H1 (cell line): ENCODE results near the gene DRAP1. TPM values are rescaled to one million over a fixed set of nuclear protein-coding genes. Genes with fewer than 3 reads are reported as not detected.

Source experiments
- CTCF ChIA-PET: fragments of 300-600 bp; sonication (Branson Sonifier 250); formaldehyde crosslinking; loops from one replicate; lab custom pipeline; 2021; ENCODE audit not compliant: partially characterized antibody; lab: Charles Lee
- POLR2A ChIA-PET: fragments of 300-600 bp; sonication (Branson Sonifier 250); formaldehyde crosslinking; loops from one replicate; lab custom pipeline; 2021; ENCODE audit warnings: inconsistent platforms; ENCODE audit not compliant: partially characterized antibody; lab: Charles Lee
- DNase-seq, 2 experiments: peaks; one replicate each; pipeline versions ENCODE4 v3.0.0 to v3.0.0-alpha.2; 2010 to 2022; ENCODE audit warnings: low spot score in 2 of 2, low read depth in 1 of 2, mixed read lengths in 1 of 2
- FAIRE-seq: peaks from 2 replicates; lab custom pipeline; 2011; peaks lifted over from hg19 to GRCh38; lab: Jason Lieb, UNC
- H2AFZ ChIP-seq: 2 replicates; pipeline ENCODE4 v1.8.1; 2012; ENCODE audit warnings: low read length, inconsistent platforms
- H2AK5ac ChIP-seq: 2 replicates; pipeline ENCODE4 v1.6.1; 2013; ENCODE audit warnings: low read depth, low read length
- H2BK120ac ChIP-seq: replicated peaks from 2 replicates; pipeline ENCODE3; 2013; ENCODE audit warnings: low read depth, low read length, inconsistent platforms
- H2BK12ac ChIP-seq: 2 replicates; pipeline ENCODE4 v1.6.1; 2013; ENCODE audit warnings: low read depth, low read length
- H2BK15ac ChIP-seq: 2 replicates; pipeline ENCODE4 v1.6.1; 2013; ENCODE audit warnings: low read length
- H2BK20ac ChIP-seq: 2 replicates; pipeline ENCODE4 v1.6.1; 2013; ENCODE audit warnings: low read length
- H2BK5ac ChIP-seq: 2 replicates; pipeline ENCODE4 v1.6.1; 2013; ENCODE audit warnings: low read depth, low read length
- H3K14ac ChIP-seq: 2 replicates; pipeline ENCODE4 v1.6.1; 2013; ENCODE audit warnings: inconsistent platforms; ENCODE audit not compliant: insufficient read length
- H3K18ac ChIP-seq: 2 replicates; pipeline ENCODE4 v1.6.1; 2013; ENCODE audit warnings: low read length; ENCODE audit errors: extremely low read depth
- H3K23ac ChIP-seq: 2 replicates; pipeline ENCODE4 v1.6.1; 2013; ENCODE audit warnings: inconsistent platforms; ENCODE audit not compliant: insufficient read length
- H3K23me2 ChIP-seq: 2 replicates; pipeline ENCODE4 v1.6.1; 2013; ENCODE audit warnings: low read depth, low read length
- H3K27ac ChIP-seq: 2 replicates; pipeline ENCODE4 v1.6.1; 2011; ENCODE audit warnings: low read depth, low read length, inconsistent platforms
- H3K27me3 ChIP-seq, 4 experiments: replicated peaks in 1 of 4; 1 replicate in 1 of 4; 2 replicates in 3 of 4; pipeline versions ENCODE4 v1.6.1 to v1.8.1; 2011 to 2013; ENCODE audit warnings: low read length in 3 of 4, mild to moderate bottlenecking in 3 of 4, inconsistent platforms in 2 of 4, mixed read lengths in 2 of 4, moderate library complexity in 1 of 4; ENCODE audit not compliant: control insufficient read depth in 3 of 4, insufficient read depth in 3 of 4; ENCODE audit errors: extremely low read depth in 1 of 4
- H3K36me3 ChIP-seq, 4 experiments: 2 replicates each; pipeline versions ENCODE4 v1.6.1 to v1.8.1; 2011 to 2013; ENCODE audit warnings: mild to moderate bottlenecking in 4 of 4, low read length in 3 of 4, moderate library complexity in 2 of 4, control low read depth in 1 of 4, inconsistent platforms in 1 of 4; ENCODE audit not compliant: insufficient read depth in 4 of 4, control insufficient read depth in 2 of 4
- H3K4ac ChIP-seq: replicated peaks from 2 replicates; pipeline ENCODE3; 2013; ENCODE audit warnings: low read length, low read depth, mixed read lengths, inconsistent platforms; ENCODE audit not compliant: insufficient read length
- H3K4me1 ChIP-seq, 4 experiments: replicated peaks in 1 of 4; 1 replicate in 1 of 4; 2 replicates in 3 of 4; pipeline versions ENCODE4 v1.6.1 to v1.8.1; 2011 to 2013; ENCODE audit warnings: low read length in 3 of 4, inconsistent platforms in 2 of 4, mixed read lengths in 1 of 4; ENCODE audit not compliant: insufficient read depth in 4 of 4, control insufficient read depth in 3 of 4
- H3K4me2 ChIP-seq, 2 experiments: 2 replicates each; pipeline versions ENCODE4 v1.6.1 to v1.8.1; 2011 to 2013; ENCODE audit warnings: low read depth in 2 of 2, low read length in 2 of 2, control low read depth in 1 of 2, inconsistent platforms in 1 of 2, mild to moderate bottlenecking in 1 of 2; ENCODE audit not compliant: insufficient read depth in 1 of 2
- H3K4me3 ChIP-seq, 4 experiments: fragments of 200-600, 300-600 bp in 1 of 4; sonication (generic), shearing (Covaris generic), sonication (Bioruptor Twin) in 1 of 4; 2 replicates each; pipeline versions ENCODE4 v1.5.1 to v1.8.1; 2011 to 2016; ENCODE audit warnings: low read length in 4 of 4, low read depth in 3 of 4, control low read depth in 2 of 4, inconsistent platforms in 2 of 4, mild to moderate bottlenecking in 2 of 4, mixed read lengths in 1 of 4, moderate library complexity in 1 of 4; ENCODE audit not compliant: insufficient read depth in 2 of 4; ENCODE audit errors: extremely low read depth in 1 of 4
- H3K56ac ChIP-seq: replicated peaks from 2 replicates; pipeline ENCODE3; 2013; ENCODE audit warnings: low read depth, mild to moderate bottlenecking, mixed read lengths, low read length, inconsistent platforms; ENCODE audit not compliant: insufficient read length
- H3K79me1 ChIP-seq: 2 replicates; pipeline ENCODE4 v1.6.1; 2013; ENCODE audit warnings: low read depth, low read length, control low read depth
- H3K79me2 ChIP-seq, 2 experiments: 2 replicates each; pipeline versions ENCODE4 v1.6.1 to v1.8.1; 2012 to 2013; ENCODE audit warnings: low read length in 2 of 2, mild to moderate bottlenecking in 2 of 2, inconsistent platforms in 1 of 2; ENCODE audit not compliant: insufficient read depth in 2 of 2, control insufficient read depth in 1 of 2
- H3K9ac ChIP-seq, 4 experiments: replicated peaks in 1 of 4; 1 replicate in 1 of 4; 2 replicates in 3 of 4; pipeline versions ENCODE4 v1.6.1 to v1.8.1; 2011 to 2013; ENCODE audit warnings: low read depth in 3 of 4, low read length in 3 of 4, control low read depth in 2 of 4, mild to moderate bottlenecking in 2 of 4, moderate library complexity in 2 of 4, inconsistent platforms in 1 of 4; ENCODE audit errors: extremely low read depth in 1 of 4
- H3K9me3 ChIP-seq, 2 experiments: 2 replicates each; pipeline versions ENCODE4 v1.6.1 to v1.8.1; 2012 to 2013; ENCODE audit warnings: mild to moderate bottlenecking in 2 of 2, moderate library complexity in 2 of 2, control low read depth in 1 of 2, inconsistent platforms in 1 of 2, low read depth in 1 of 2, low read length in 1 of 2, mixed read lengths in 1 of 2; ENCODE audit not compliant: insufficient read depth in 2 of 2
- H4K20me1 ChIP-seq, 2 experiments: replicated peaks in 1 of 2; 2 replicates each; pipeline versions ENCODE3 to v1.8.1; 2011 to 2013; ENCODE audit warnings: inconsistent platforms in 2 of 2, low read length in 2 of 2, mild to moderate bottlenecking in 1 of 2; ENCODE audit not compliant: insufficient read depth in 2 of 2, control insufficient read depth in 1 of 2
- H4K5ac ChIP-seq: 2 replicates; pipeline ENCODE4 v1.6.1; 2013; ENCODE audit warnings: low read length, low read depth, mixed read lengths, inconsistent platforms; ENCODE audit not compliant: insufficient read length
- H4K8ac ChIP-seq: 2 replicates; pipeline ENCODE4 v1.8.0; 2013; ENCODE audit warnings: mild to moderate bottlenecking, moderate library complexity, low read length, inconsistent platforms; ENCODE audit not compliant: insufficient read depth; ENCODE audit errors: extremely low read depth
- H4K91ac ChIP-seq: replicated peaks from 2 replicates; pipeline ENCODE3; 2013; ENCODE audit warnings: low read length, mixed read lengths, inconsistent platforms; ENCODE audit not compliant: insufficient read length
- CBX5 ChIP-seq: fragments of 300-800, 300-1000 bp; sonication (generic); IDR thresholded peaks from 2 replicates; pipeline ENCODE4 v1.7.1; 2016; ENCODE audit warnings: antibody characterized with exemption, low read length, low read depth
- CREB1 ChIP-seq: IDR thresholded peaks from 2 replicates; pipeline ENCODE4 v1.6.1; 2012; ENCODE audit warnings: inconsistent platforms
- JUN ChIP-seq: IDR thresholded peaks from 2 replicates; pipeline ENCODE4 v1.6.1; 2011; ENCODE audit warnings: low read depth, mild to moderate bottlenecking, improper control_type of control experiment, low read length
- JUND ChIP-seq: IDR thresholded peaks from 2 replicates; pipeline ENCODE4 v1.6.1; 2011; ENCODE audit warnings: mild to moderate bottlenecking, improper control_type of control experiment, low read length
- KDM1A ChIP-seq: fragments of 200-600, 300-600 bp; sonication (generic); IDR thresholded peaks from 2 replicates; pipeline ENCODE4 v1.7.1; 2016; ENCODE audit warnings: mild to moderate bottlenecking, low read length, borderline replicate concordance
- NRF1 ChIP-seq: IDR thresholded peaks from 2 replicates; pipeline ENCODE4 v1.6.1; 2011; ENCODE audit warnings: mild to moderate bottlenecking, low read depth, low read length, improper control_type of control experiment
- RAD21 ChIP-seq, 2 experiments: IDR thresholded peaks in 1 of 2; conservative IDR thresholded peaks in 1 of 2; 2 replicates each; pipeline ENCODE4 v1.6.1; 2011; ENCODE audit warnings: low read depth in 2 of 2, low read length in 2 of 2, improper control_type of control experiment in 1 of 2, inconsistent platforms in 1 of 2, mild to moderate bottlenecking in 1 of 2, moderate library complexity in 1 of 2
- TEAD4 ChIP-seq: IDR thresholded peaks from 2 replicates; pipeline ENCODE4 v1.6.1; 2012; ENCODE audit warnings: low read depth, low read length, inconsistent platforms, mixed read lengths
- USF2 ChIP-seq: IDR thresholded peaks from 2 replicates; pipeline ENCODE4 v1.6.1; 2011; ENCODE audit warnings: low read length, improper control_type of control experiment
- YY1 ChIP-seq: IDR thresholded peaks from 2 replicates; pipeline ENCODE4 v1.6.1; 2011; ENCODE audit warnings: low read depth, mild to moderate bottlenecking, low read length
- WGBS, 2 experiments: shearing (Covaris generic) in 1 of 2; methylation state at CpG; one replicate each; pipeline versions ENCODE4 v1.1.6 to v1.1.7; 2013 to 2015; ENCODE audit warnings: low lambda C conversion rate in 2 of 2, mixed read lengths in 2 of 2, inconsistent platforms in 1 of 2, low coverage in 1 of 2, missing lambda C conversion rate in 1 of 2; ENCODE audit not compliant: insufficient replicate concordance in 2 of 2, insufficient coverage in 1 of 2, insufficient read length in 1 of 2; ENCODE audit errors: extremely low coverage in 1 of 2, missing lambda C conversion rate in 1 of 2; 5-methylcytosine and 5-hydroxymethylcytosine counted together
- polyA plus RNA-seq, 7 experiments: library from polyadenylated mRNA; depleted of rRNA in 3 of 7; stranded (reverse) in 5 of 7; unstranded in 2 of 7; fragments of >200 nt in 5 of 7; fragments of 200-250 nt in 2 of 7; gene quantifications; 1 replicate in 5 of 7; 2 replicates in 1 of 7; 4 replicates in 1 of 7; pipeline versions ENCODE4 v1.2.1 to v1.2.3, GENCODE V29; 2011 to 2013; ENCODE audit warnings: missing spikeins in 2 of 7, mixed read lengths in 2 of 7
- total RNA-seq: library from RNA; stranded (reverse); fragmentation: NEBNext Ultra II Directional; extraction: Animal tissue kit (Norgen Biotek cat#: 25700); gene quantifications from 2 replicates; pipeline ENCODE4 v1.2.1, GENCODE V29; 2021

The DRAP1 gene
- total and polyA plus RNA-seq, 2 of the 8 experiments (the other 6 are each of a cell fraction or from before 2014, with no cell fraction given), result 62.5 to 98.7 TPM

GRCh38 chr11:65903068-65903481, 16.2 kb upstream of the DRAP1 start:
- H2BK12ac ChIP-seq, result no peak overlapping the region
- H4K20me1 ChIP-seq, result peaks cover 0 to 4% of the 10 kb centered on the region in 2 experiments
- H4K8ac ChIP-seq, result no peak overlapping the region
- no peaks in the 10 kb centered on the region for H3K36me3 ChIP-seq
- CTCF ChIA-PET, result interaction anchor here (0.8 to 9.7 kb wide), 4 partner anchors 12 to 85 kb away, joined by 3 to 150 read pairs (median 5); partner anchors contain the start of genes CCDC85B and FIBP
- no peaks in the 10 kb centered on the region for H3K79me2 ChIP-seq
- H3K9ac ChIP-seq, result no peak overlapping the region
- no peak overlapping the region for H2BK5ac ChIP-seq
- no peak overlapping the region for H3K4me3 ChIP-seq
- no peak overlapping the region for H3K18ac ChIP-seq
- no peak overlapping the region for H4K5ac ChIP-seq
- no peak overlapping the region for H3K4ac ChIP-seq
- no peak overlapping the region for H2AK5ac ChIP-seq
- no peak overlapping the region for H3K4me2 ChIP-seq
- H2BK15ac ChIP-seq, result peak overlapping the region; percentile 1; the same call in 1 of the 2 replicates
- H3K23ac ChIP-seq, result no peak overlapping the region
- FAIRE-seq (no peak), DNase-seq (no peak)
- WGBS, 2 experiments, result 11% methylated on average over 5 of the region's 5 CpGs; no CpG with 5 or more reads in 1 of the 2 experiments
- peak overlapping the region; percentile 15 for H4K91ac ChIP-seq
- H2BK20ac ChIP-seq, result no peak overlapping the region
- H3K27me3 ChIP-seq, result peaks cover 15 to 42% (median 36%) of the 10 kb centered on the region in 4 experiments
- H3K9me3 ChIP-seq, result no peaks in the 10 kb centered on the region
- TF ChIP-seq RAD21 (IDR thresholded peaks at IDR 0.05 in 1 of 2, conservative IDR thresholded peaks at IDR 0.05 in 1 of 2; ENCODE audit: low read depth in 2 of 2, low read length in 2 of 2) (no peak), KDM1A (no peak), NRF1 (no peak), JUN (0 out of 2 replicates have a peak, but pooled peaks have one; percentile 42), USF2 (no peak), TEAD4 (peak; percentile 78), CBX5 (no peak), CREB1 (no peak), JUND (peak; percentile 44; the same call in 1 of the 2 replicates), YY1 (no peak)
- H3K56ac ChIP-seq, result no peak overlapping the region
- no peak overlapping the region for H2AFZ ChIP-seq
- POLR2A ChIA-PET, result interaction anchor here (1.0 to 2.6 kb wide), 4 partner anchors 9 to 16 kb away, joined by 3 to 11 read pairs (median 6); partner anchors contain the start of gene CCDC85B
- no peak overlapping the region for H3K27ac ChIP-seq
- no peak overlapping the region for H3K14ac ChIP-seq
- H2BK120ac ChIP-seq, result no peak overlapping the region
- no peaks in the 10 kb centered on the region for H3K79me1 ChIP-seq
- H3K23me2 ChIP-seq, result peaks cover 9% of the 10 kb centered on the region; the same call in 1 of the 2 replicates
- H3K4me1 ChIP-seq, result peaks cover 3 to 11% (median 8%) of the 10 kb centered on the region in 4 experiments; a peak in 6 of 7 replicates
